ENCODE results near the gene VMAC.

VMAC gene

GRCh38 chr19:5929179-5929578 lies 24.5 kb downstream of the VMAC start:
- no peak for DNase-seq (ENCODE audit: low read depth, low spot score)

GRCh38 chr19:5929625-5930024 lies 25.0 kb downstream of the VMAC start:
- DNase-seq (ENCODE audit: low read depth, low spot score): no peak

GRCh38 chr19:5931251-5931650 lies 26.6 kb downstream of the VMAC start:
- DNase-seq (ENCODE audit: low read depth, low spot score): no peak

- DNase-seq (ENCODE audit: low read depth, low spot score): no peak
These were observed 27.5 kb downstream of the VMAC start for GRCh38 chr19:5932146-5932545.

- no peak for DNase-seq (ENCODE audit: low read depth, low spot score)
These were observed 28.1 kb downstream of the VMAC start for GRCh38 chr19:5932609-5933262.

GRCh38 chr19:5933391-5934068 lies 28.9 kb downstream of the VMAC start:
- no peak for DNase-seq (ENCODE audit: low read depth, low spot score)

- DNase-seq (ENCODE audit: low read depth, low spot score): no peak
These were observed 29.4 kb downstream of the VMAC start for GRCh38 chr19:5934069-5934401.

GRCh38 chr19:5934774-5935472 lies 30.3 kb downstream of the VMAC start:
- no peak for DNase-seq (ENCODE audit: low read depth, low spot score)

GRCh38 chr19:5935473-5936291 lies 31.0 kb downstream of the VMAC start:
- DNase-seq (ENCODE audit: low read depth, low spot score): no peak

- no peak for DNase-seq (ENCODE audit: low read depth, low spot score)
These were observed 31.6 kb downstream of the VMAC start for GRCh38 chr19:5936292-5936592.

- no peak for DNase-seq (ENCODE audit: low read depth, low spot score)
These were observed 32.9 kb downstream of the VMAC start for GRCh38 chr19:5937550-5937949.

GRCh38 chr19:5940260-5941208 lies 35.9 kb downstream of the VMAC start:
- no peak for DNase-seq (ENCODE audit: low read depth, low spot score)

GRCh38 chr19:5941673-5942072 lies 37.0 kb downstream of the VMAC start:
- DNase-seq (ENCODE audit: low read depth, low spot score): no peak

- no peak for DNase-seq (ENCODE audit: low read depth, low spot score)
These were observed 38.4 kb downstream of the VMAC start for GRCh38 chr19:5943045-5943444.

- no peak for DNase-seq (ENCODE audit: low read depth, low spot score)
These were observed 39.0 kb downstream of the VMAC start for GRCh38 chr19:5943623-5944022.

- DNase-seq (ENCODE audit: low read depth, low spot score): no peak
These were observed 42.8 kb downstream of the VMAC start for GRCh38 chr19:5947435-5947834.

GRCh38 chr19:5948752-5949564 lies 44.3 kb downstream of the VMAC start:
- no peak for DNase-seq (ENCODE audit: low read depth, low spot score)

GRCh38 chr19:5949792-5950305 lies 45.2 kb downstream of the VMAC start:
- no peak for DNase-seq (ENCODE audit: low read depth, low spot score)

GRCh38 chr19:5950741-5951140 lies 46.1 kb downstream of the VMAC start:
- DNase-seq (ENCODE audit: low read depth, low spot score): no peak

GRCh38 chr19:5951338-5951861 lies 46.7 kb downstream of the VMAC start:
- DNase-seq (ENCODE audit: low read depth, low spot score): no peak
